Endothelial cell of umbilical vein (primary cell): Measurements from ENCODE around the gene MYOG. TPM values are rescaled to one million over a fixed set of nuclear protein-coding genes. Genes with fewer than 3 reads are reported as not detected.

Experiments used
- BruUV-seq: library from RNA; stranded (reverse); fragments of 400-500 nt; replicated peaks from 2 replicates; lab custom pipeline; 2021; lab: Mats Ljungman, UMichigan
- CTCF ChIA-PET: fragments of 300-600, 350-600 bp; sonication (Branson Sonifier 250); formaldehyde crosslinking; loops from one replicate; lab custom pipeline; 2021; ENCODE audit warnings: antibody characterized with exemption, inconsistent platforms; lab: Charles Lee
- POLR2A ChIA-PET: fragments of 300-600, 350-600 bp; sonication (Branson Sonifier 250); formaldehyde crosslinking; loops from one replicate; lab custom pipeline; 2021; ENCODE audit warnings: antibody characterized with exemption, inconsistent platforms; lab: Charles Lee
- DNase-seq: peaks from one replicate; pipeline ENCODE4 v3.0.0-alpha.2; 2011; ENCODE audit warnings: low read depth, low spot score
- FAIRE-seq: peaks from 2 replicates; lab custom pipeline; 2011; peaks lifted over from hg19 to GRCh38; lab: Jason Lieb, UNC
- H2AFZ ChIP-seq: 2 replicates; pipeline ENCODE4 v1.6.0; 2012; ENCODE audit warnings: low read depth, low read length, control low read depth, inconsistent platforms
- H3K27ac ChIP-seq: 2 replicates; pipeline ENCODE4 v1.5.1; 2011; ENCODE audit warnings: low read depth, mild to moderate bottlenecking, control low read depth, low read length, moderate library complexity; ENCODE audit not compliant: insufficient read depth
- H3K27me3 ChIP-seq, 2 experiments: 2 replicates each; pipeline versions ENCODE4 v1.6.0 to v1.6.1; 2011; ENCODE audit warnings: low read length in 2 of 2, mixed read lengths in 1 of 2; ENCODE audit not compliant: control insufficient read depth in 2 of 2, insufficient read depth in 2 of 2
- H3K36me3 ChIP-seq, 2 experiments: 2 replicates in 1 of 2; 3 replicates in 1 of 2; pipeline ENCODE4 v1.5.1; 2011; ENCODE audit warnings: low read length in 2 of 2, mild to moderate bottlenecking in 1 of 2, moderate library complexity in 1 of 2; ENCODE audit not compliant: control insufficient read depth in 2 of 2, insufficient read depth in 2 of 2; ENCODE audit errors: extremely low read depth in 1 of 2
- H3K4me1 ChIP-seq: 3 replicates; pipeline ENCODE4 v1.5.1; 2011; ENCODE audit warnings: mild to moderate bottlenecking, low read length; ENCODE audit not compliant: control insufficient read depth, insufficient read depth; ENCODE audit errors: extremely low read depth
- H3K4me2 ChIP-seq: 2 replicates; pipeline ENCODE4 v1.6.1; 2011; ENCODE audit warnings: low read length, control low read depth, mixed read lengths; ENCODE audit not compliant: insufficient read depth
- H3K4me3 ChIP-seq, 3 experiments: fragments of 200-600 bp in 1 of 3; sonication (generic), shearing (Covaris generic) in 1 of 3; replicated peaks in 1 of 3; 2 replicates each; pipeline ENCODE4 v1.5.1; 2011 to 2016; ENCODE audit warnings: control low read depth in 3 of 3, low read length in 3 of 3, mild to moderate bottlenecking in 2 of 3, inconsistent platforms in 1 of 3, low read depth in 1 of 3, moderate library complexity in 1 of 3; ENCODE audit not compliant: insufficient read depth in 1 of 3
- H3K79me2 ChIP-seq: 2 replicates; pipeline ENCODE4 v1.6.0; 2012; ENCODE audit warnings: low read length, inconsistent platforms; ENCODE audit not compliant: control insufficient read depth, insufficient read depth
- H3K9ac ChIP-seq: replicated peaks from 2 replicates; pipeline ENCODE3; 2011; ENCODE audit warnings: low read length, control low read depth; ENCODE audit not compliant: insufficient read depth; ENCODE audit errors: extremely low read depth
- H3K9me1 ChIP-seq: replicated peaks from 3 replicates; pipeline ENCODE4 v1.6.0; 2011; ENCODE audit warnings: mild to moderate bottlenecking, low read length; ENCODE audit not compliant: control insufficient read depth, insufficient read depth; ENCODE audit errors: extremely low read depth
- H3K9me3 ChIP-seq: replicated peaks from 2 replicates; pipeline ENCODE4 v1.5.1; 2012; ENCODE audit warnings: low read length, inconsistent platforms; ENCODE audit not compliant: control insufficient read depth, insufficient read depth
- H4K20me1 ChIP-seq: replicated peaks from 2 replicates; pipeline ENCODE3; 2011; ENCODE audit warnings: mild to moderate bottlenecking, low read length; ENCODE audit not compliant: control insufficient read depth, insufficient read depth; ENCODE audit errors: extremely low read depth
- EZH2 ChIP-seq: IDR thresholded peaks from 2 replicates; pipeline ENCODE4 v1.6.1; 2012; ENCODE audit warnings: borderline replicate concordance, low read depth, mild to moderate bottlenecking, moderate library complexity, low read length, inconsistent platforms; ENCODE audit not compliant: severe bottlenecking
- FOS ChIP-seq: IDR thresholded peaks from 2 replicates; pipeline ENCODE4 v1.6.1; 2011; ENCODE audit warnings: mild to moderate bottlenecking, low read length, moderate library complexity, borderline replicate concordance; ENCODE audit not compliant: insufficient read depth
- GATA2 ChIP-seq: IDR thresholded peaks from 2 replicates; pipeline ENCODE4 v1.7.0; 2011; ENCODE audit warnings: low read depth, mild to moderate bottlenecking, moderate library complexity, mixed read lengths, low read length; ENCODE audit not compliant: insufficient read length, insufficient read depth
- JUN ChIP-seq: IDR thresholded peaks from 2 replicates; pipeline ENCODE4 v1.6.1; 2011; ENCODE audit warnings: borderline replicate concordance, low read depth; ENCODE audit not compliant: insufficient read length, insufficient read depth
- MYC ChIP-seq: IDR thresholded peaks from one replicate; pipeline ENCODE4 v1.6.1; 2011; ENCODE audit warnings: mild to moderate bottlenecking, low read depth, low read length
- POLR2A ChIP-seq: IDR thresholded peaks from 2 replicates; pipeline ENCODE4 v1.6.1; 2012; ENCODE audit warnings: low read depth, mild to moderate bottlenecking, control low read depth, low read length
- POLR2AphosphoS5 ChIP-seq: IDR thresholded peaks from 2 replicates; pipeline ENCODE4 v1.6.1; 2012; ENCODE audit warnings: low read depth, mild to moderate bottlenecking, control low read depth, low read length, moderate library complexity; ENCODE audit not compliant: insufficient read depth
- dilution Hi-C: fragments of 300-500 bp; cut with MboI; formaldehyde crosslinking; loops from one replicate; pipeline ENCODE4 v1.15.0; 2019; ENCODE audit warnings: low sequenced_read_pairs; ENCODE audit not compliant: extremely low pct_ligation_motif_present
- intact Hi-C: fragments of 100-400 bp; cut with micrococcal nuclease; formaldehyde crosslinking; loops from one replicate; pipeline ENCODE4 v1.10.0; 2022
- polyA plus RNA-seq, 4 experiments: library from polyadenylated mRNA; depleted of rRNA in 3 of 4; stranded (reverse) in 3 of 4; unstranded in 1 of 4; fragments of >200 nt; gene quantifications; 2 replicates each; pipeline versions ENCODE4 v1.2.1 to v1.2.3, GENCODE V29; 2011 to 2012; ENCODE audit warnings: missing spikeins in 1 of 4
- total RNA-seq: library from RNA; stranded (reverse); gene quantifications from 2 replicates; pipeline ENCODE4 v1.2.3, GENCODE V29; 2021
- TF ChIP-seq, protein P1 (sequence below): IDR thresholded peaks from 2 replicates; pipeline ENCODE4 v1.6.1; 2011; ENCODE audit not compliant: insufficient read depth, insufficient read length
- TF ChIP-seq, protein P2 (sequence below), 2 donors: IDR thresholded peaks; 1 replicate in 1 of 2; 2 replicates in 1 of 2; pipeline ENCODE4 v1.5.1; 2011; ENCODE audit warnings: low read length in 2 of 2, mild to moderate bottlenecking in 2 of 2, moderate library complexity in 2 of 2, control low read depth in 1 of 2, inconsistent platforms in 1 of 2, low read depth in 1 of 2; ENCODE audit not compliant: insufficient read depth in 1 of 2; ENCODE audit errors: extremely low read depth in 1 of 2

MYOG gene
- total and polyA plus RNA-seq, 2 donors (not counting 3 experiments of a cell fraction or from before 2014, with no cell fraction given) = not detected

DNA sequence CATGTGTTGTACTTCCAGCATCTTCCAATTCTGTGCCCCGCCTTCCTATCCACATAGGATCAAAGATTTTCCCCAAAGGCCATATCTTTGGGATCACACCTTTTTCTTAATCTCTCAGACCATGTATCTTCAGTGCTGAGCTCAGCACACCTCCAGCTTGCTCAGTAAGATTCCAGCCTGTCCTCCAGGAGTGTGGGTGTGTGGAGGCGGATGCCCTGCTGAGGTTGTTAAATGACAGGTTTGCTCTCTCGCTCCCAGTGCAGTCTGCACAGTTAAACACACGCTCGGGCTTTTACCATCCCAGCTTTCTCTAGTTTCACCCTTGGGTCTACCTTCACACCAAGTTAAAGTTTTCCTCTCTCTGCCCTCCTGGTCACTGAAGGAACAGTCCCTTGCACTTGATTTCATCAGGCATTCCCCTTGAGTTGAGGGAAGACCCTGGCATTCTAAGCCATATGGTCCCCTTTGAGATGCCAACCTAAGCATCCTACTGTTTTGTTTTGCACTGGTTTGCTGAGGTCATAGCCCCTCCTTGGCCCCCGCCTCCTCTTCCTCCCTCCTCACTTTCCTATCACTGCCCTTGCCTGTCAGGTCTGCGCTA is 13.7 kb downstream of the MYOG start:
- ChIA-PET CTCF (interaction anchor here (1.2 to 1.6 kb wide), 2 partner anchors 13 to 195 kb away, joined by 4 read pairs; no protein-coding TSS in a partner anchor), POLR2A (no interaction called here)
- H3K79me2 ChIP-seq = no peaks in the 10 kb centered on the region
- DNase-seq (no peak), FAIRE-seq (no peak)
- intact Hi-C loops = no loop called here
- no TSS peak for BruUV-seq
- no peaks in the 10 kb centered on the region for H3K9me3 ChIP-seq
- no peak overlapping the region for H3K27ac ChIP-seq
- H3K36me3 ChIP-seq = no peaks in the 10 kb centered on the region
- H3K4me1 ChIP-seq = no peaks in the 10 kb centered on the region
- H3K4me2 ChIP-seq = no peak overlapping the region
- H3K27me3 ChIP-seq = peaks cover 39 to 48% of the 10 kb centered on the region in 2 experiments
- TF ChIP-seq JUN = no peak
- no peak for TF ChIP-seq POLR2A
- no peak for TF ChIP-seq EZH2
- TF ChIP-seq MYC = no peak
- TF ChIP-seq, protein P1, sequence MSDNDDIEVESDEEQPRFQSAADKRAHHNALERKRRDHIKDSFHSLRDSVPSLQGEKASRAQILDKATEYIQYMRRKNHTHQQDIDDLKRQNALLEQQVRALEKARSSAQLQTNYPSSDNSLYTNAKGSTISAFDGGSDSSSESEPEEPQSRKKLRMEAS = no peak
- no peak for TF ChIP-seq FOS
- TF ChIP-seq POLR2AphosphoS5 = no peak
- no peak for TF ChIP-seq GATA2
- TF ChIP-seq, protein P2, sequence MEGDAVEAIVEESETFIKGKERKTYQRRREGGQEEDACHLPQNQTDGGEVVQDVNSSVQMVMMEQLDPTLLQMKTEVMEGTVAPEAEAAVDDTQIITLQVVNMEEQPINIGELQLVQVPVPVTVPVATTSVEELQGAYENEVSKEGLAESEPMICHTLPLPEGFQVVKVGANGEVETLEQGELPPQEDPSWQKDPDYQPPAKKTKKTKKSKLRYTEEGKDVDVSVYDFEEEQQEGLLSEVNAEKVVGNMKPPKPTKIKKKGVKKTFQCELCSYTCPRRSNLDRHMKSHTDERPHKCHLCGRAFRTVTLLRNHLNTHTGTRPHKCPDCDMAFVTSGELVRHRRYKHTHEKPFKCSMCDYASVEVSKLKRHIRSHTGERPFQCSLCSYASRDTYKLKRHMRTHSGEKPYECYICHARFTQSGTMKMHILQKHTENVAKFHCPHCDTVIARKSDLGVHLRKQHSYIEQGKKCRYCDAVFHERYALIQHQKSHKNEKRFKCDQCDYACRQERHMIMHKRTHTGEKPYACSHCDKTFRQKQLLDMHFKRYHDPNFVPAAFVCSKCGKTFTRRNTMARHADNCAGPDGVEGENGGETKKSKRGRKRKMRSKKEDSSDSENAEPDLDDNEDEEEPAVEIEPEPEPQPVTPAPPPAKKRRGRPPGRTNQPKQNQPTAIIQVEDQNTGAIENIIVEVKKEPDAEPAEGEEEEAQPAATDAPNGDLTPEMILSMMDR (IDR thresholded peaks at IDR 0.05; ENCODE audit: extremely low read depth in 1 of 2, insufficient read depth in 1 of 2, low read depth in 1 of 2, low read length in 2 of 2) = no peak
- no peaks in the 10 kb centered on the region for H3K9me1 ChIP-seq
- no peak overlapping the region for H2AFZ ChIP-seq
- H3K4me3 ChIP-seq = no peak overlapping the region
- H3K9ac ChIP-seq = no peak overlapping the region
- dilution Hi-C loops = no loop called here
- no peaks in the 10 kb centered on the region for H4K20me1 ChIP-seq
